ENCODE data around the gene GDPD3.

GDPD3 gene

DNA sequence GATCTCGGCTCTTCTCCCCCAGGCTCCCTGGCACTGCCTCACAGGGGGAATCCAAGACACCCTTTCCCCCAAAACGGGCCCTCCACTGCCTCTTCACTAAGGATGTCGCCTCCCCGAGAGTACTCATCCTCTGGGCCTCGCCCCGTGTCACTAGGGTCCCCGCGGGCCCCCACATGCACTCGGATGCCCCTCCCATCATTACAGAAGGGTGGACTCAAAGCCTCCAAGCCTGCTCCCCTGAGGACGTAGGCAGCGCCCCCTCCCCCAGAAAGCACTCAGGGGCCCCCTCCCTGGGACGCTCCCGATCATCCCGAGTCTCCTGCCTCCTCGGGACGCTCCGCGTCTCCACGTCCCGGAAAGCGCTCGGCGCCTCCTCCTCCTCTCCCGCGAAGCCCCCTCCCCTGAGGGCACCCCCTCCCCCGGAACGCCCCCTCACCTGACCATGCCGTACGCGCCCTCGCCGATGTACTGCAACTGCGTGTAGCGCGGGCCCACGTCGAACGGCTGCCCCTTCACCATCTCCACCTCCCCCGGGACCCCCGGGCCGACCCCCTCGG is 9.3 kb upstream of the GDPD3 start:
- DNase-seq = no peak
- H3K4me3 ChIP-seq (ENCODE audit: low read depth, low read length) = peak overlapping the region; percentile 73
- TF ChIP-seq, protein P1, sequence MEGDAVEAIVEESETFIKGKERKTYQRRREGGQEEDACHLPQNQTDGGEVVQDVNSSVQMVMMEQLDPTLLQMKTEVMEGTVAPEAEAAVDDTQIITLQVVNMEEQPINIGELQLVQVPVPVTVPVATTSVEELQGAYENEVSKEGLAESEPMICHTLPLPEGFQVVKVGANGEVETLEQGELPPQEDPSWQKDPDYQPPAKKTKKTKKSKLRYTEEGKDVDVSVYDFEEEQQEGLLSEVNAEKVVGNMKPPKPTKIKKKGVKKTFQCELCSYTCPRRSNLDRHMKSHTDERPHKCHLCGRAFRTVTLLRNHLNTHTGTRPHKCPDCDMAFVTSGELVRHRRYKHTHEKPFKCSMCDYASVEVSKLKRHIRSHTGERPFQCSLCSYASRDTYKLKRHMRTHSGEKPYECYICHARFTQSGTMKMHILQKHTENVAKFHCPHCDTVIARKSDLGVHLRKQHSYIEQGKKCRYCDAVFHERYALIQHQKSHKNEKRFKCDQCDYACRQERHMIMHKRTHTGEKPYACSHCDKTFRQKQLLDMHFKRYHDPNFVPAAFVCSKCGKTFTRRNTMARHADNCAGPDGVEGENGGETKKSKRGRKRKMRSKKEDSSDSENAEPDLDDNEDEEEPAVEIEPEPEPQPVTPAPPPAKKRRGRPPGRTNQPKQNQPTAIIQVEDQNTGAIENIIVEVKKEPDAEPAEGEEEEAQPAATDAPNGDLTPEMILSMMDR (IDR thresholded peaks at IDR 0.05; ENCODE audit: low read depth, low read length, missing control alignments) = no peak
- in situ Hi-C loops (cut with HindIII; ENCODE audit: low pct_ligation_motif_present, low sequenced_read_pairs) = no loop called here
- H3K27ac ChIP-seq = peak overlapping the region; percentile 43
- no peaks in the 10 kb centered on the region for H3K27me3 ChIP-seq (replicated peaks)
- H3K36me3 ChIP-seq (replicated peaks) = peaks cover 23% of the 10 kb centered on the region

DNA sequence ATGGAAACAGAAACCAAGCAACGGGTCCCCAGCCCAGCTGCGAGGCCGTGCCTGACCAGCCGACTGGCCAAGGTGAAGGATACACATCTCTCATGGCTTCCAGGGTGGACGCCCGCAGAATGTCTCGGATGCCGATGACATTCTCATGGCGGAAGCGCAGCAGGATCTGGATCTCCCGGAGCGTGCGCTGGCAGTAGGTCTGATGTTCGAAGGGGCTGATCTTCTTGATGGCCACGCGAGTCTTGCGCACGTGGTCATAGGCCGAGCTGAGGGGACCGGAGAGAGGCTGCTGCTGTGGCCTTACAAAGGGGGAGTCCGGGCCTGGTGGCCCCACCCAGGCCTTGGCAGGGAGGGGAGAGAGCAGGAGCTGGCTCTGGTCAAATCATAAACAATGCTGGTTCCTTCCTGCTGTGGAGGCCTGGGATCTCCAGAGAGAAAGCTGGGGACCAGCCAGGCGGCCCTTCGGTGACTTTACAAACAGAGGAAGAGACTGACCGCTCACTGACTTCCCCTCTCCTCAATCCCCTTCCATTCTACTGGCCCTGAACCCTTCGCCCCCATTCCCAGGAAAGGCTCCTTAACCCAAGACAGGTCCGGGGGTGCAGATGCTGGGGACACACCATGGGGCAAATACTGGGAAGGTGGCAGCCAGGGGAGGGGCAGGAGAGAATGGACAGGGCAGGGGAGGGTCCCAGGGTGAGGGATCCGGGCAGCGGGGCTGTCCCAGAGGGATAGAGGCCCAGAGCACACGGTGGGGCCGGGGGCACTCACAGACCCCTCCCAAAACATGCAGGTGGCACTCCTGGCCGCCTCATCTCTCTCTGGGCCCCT is 8.6 kb upstream of the GDPD3 start:
- H3K27ac ChIP-seq = peak overlapping the region; percentile 43
- DNase-seq = peak; percentile 31
- peaks cover 30% of the 10 kb centered on the region for H3K36me3 ChIP-seq (replicated peaks)
- peak overlapping the region; percentile 73 for H3K4me3 ChIP-seq (ENCODE audit: low read depth, low read length)
- in situ Hi-C loops (cut with HindIII; ENCODE audit: low pct_ligation_motif_present, low sequenced_read_pairs) = no loop called here
- no peaks in the 10 kb centered on the region for H3K27me3 ChIP-seq (replicated peaks)
- TF ChIP-seq, protein P1 (IDR thresholded peaks at IDR 0.05; ENCODE audit: low read depth, low read length, missing control alignments) = no peak

DNA sequence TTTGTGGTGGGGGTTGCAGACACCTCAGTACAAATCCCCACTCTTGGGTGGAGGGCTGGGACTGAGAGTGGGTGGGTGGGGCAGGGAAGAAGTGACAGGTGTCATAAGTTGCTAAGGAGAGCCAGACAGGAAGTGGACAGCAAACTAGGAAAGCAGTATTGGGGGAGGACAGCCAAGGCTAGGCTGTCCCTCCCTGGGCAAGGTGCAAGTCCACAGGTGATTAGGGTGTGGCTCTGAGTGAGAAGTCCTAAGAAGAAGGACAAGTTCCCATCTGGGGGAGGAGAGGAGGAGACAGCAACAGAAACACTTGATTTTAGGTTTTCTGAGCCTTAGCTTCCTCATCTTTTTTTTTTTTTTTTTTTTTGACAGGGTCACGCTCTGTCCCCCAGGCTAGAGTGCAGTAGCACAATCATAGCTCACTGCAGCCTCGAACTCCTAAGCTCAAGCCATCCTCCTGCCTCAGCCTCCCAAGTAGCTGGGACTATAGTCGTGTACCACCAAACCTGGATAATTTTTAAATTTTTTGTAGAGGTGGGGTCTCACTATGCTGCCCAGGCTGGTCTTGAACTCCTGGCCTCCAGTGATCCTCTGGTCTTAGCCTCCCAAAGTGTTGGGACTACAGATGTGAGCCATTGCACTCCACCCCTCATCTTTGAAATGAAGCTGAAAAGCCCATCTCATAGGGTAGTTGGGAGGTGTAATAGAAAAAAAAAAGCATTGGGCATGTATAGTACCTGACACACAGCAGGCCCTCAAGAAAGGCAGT is 7.2 kb upstream of the GDPD3 start:
- no peak overlapping the region for H3K27ac ChIP-seq
- peaks cover 34% of the 10 kb centered on the region for H3K36me3 ChIP-seq (replicated peaks)
- TF ChIP-seq, protein P1 (IDR thresholded peaks at IDR 0.05; ENCODE audit: low read depth, low read length, missing control alignments) = no peak
- H3K4me3 ChIP-seq (ENCODE audit: low read depth, low read length) = no peak overlapping the region
- in situ Hi-C loops (cut with HindIII; ENCODE audit: low pct_ligation_motif_present, low sequenced_read_pairs) = no loop called here
- H3K27me3 ChIP-seq (replicated peaks) = no peaks in the 10 kb centered on the region
- DNase-seq = no peak

DNA sequence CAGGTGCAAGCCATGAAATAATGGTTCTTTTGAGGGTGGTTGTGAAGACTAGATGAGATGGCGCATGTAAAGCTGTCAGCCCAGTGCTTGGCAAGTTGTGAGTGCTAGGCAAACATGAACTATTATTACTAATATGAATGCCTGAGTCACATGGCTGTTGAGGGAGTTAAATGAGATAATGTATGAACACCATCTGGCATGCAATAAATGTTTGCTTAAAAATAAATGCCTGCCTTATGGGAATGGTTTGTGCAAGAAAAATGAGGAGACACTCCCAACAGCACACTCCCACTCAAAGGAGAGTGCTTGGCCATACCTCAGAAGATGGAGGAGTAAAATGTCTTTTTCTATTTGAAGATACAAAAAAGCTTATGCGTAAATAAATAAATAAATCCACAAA is 6.1 kb upstream of the GDPD3 start:
- Histone ChIP-seq H3K27me3 (replicated peaks) (no peaks in the 10 kb centered on the region), H3K36me3 (replicated peaks) (peaks cover 34% of the 10 kb centered on the region), H3K4me3 (ENCODE audit: low read depth, low read length) (no peak overlapping the region), H3K27ac (no peak overlapping the region)
- in situ Hi-C loops (cut with HindIII; ENCODE audit: low pct_ligation_motif_present, low sequenced_read_pairs) = no loop called here
- TF ChIP-seq, protein P1 (IDR thresholded peaks at IDR 0.05; ENCODE audit: low read depth, low read length, missing control alignments) = no peak
- no peak for DNase-seq

DNA sequence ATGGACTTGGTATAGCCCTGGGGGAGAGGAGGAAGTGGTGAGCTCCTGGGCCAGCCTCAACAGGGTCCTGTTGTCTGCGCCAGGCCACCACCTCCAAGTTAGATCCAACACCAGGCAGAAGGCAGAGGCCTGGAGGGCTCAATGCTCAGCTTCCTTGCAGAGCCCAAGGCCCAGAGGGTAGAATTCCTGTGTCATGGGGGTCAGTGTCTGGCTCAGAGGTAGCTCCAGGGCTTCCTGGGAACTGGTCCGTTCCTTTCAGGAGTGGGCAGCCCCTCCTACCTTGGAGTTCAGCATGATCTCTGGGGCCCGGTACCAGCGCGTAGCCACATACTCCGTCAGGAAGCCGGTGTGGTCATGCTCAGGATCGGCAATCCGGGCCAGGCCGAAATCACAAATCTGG is 4.4 kb upstream of the GDPD3 start:
- DNase-seq = no peak

More for the DNA sequence above, 4.4 kb upstream of the GDPD3 start:
- Histone ChIP-seq H3K27me3 (replicated peaks) (no peaks in the 10 kb centered on the region), H3K4me3 (ENCODE audit: low read depth, low read length) (no peak overlapping the region), H3K27ac (no peak overlapping the region), H3K36me3 (replicated peaks) (peaks cover 36% of the 10 kb centered on the region)
- TF ChIP-seq, protein P1 (IDR thresholded peaks at IDR 0.05; ENCODE audit: low read depth, low read length, missing control alignments) = no peak
- in situ Hi-C loops (cut with HindIII; ENCODE audit: low pct_ligation_motif_present, low sequenced_read_pairs) = no loop called here

All from brain microvascular endothelial cell (primary cell).